G401.6 (cell line): Measurements from ENCODE around the gene PHF12.

Experiments
- FAIRE-seq: peaks from 2 replicates; lab custom pipeline; 2012; peaks lifted over from hg19 to GRCh38; lab: Jason Lieb, UNC

Gene PHF12

GRCh38 chr17:28975031-28975430, 23.7 kb upstream of the PHF12 start:
- FAIRE-seq = no peak

GRCh38 chr17:28974451-28974850, 23.1 kb upstream of the PHF12 start:
- no peak for FAIRE-seq

- FAIRE-seq = no peak
Observed at GRCh38 chr17:28973425-28973824, 22.1 kb upstream of the PHF12 start.

- FAIRE-seq = no peak
Observed at GRCh38 chr17:28972437-28972836, 21.1 kb upstream of the PHF12 start.

- no peak for FAIRE-seq
Observed at GRCh38 chr17:28970879-28971278, 19.6 kb upstream of the PHF12 start.

- no peak for FAIRE-seq
Observed at GRCh38 chr17:28969706-28970393, 18.5 kb upstream of the PHF12 start.

GRCh38 chr17:28968914-28969295, 17.6 kb upstream of the PHF12 start:
- no peak for FAIRE-seq

- FAIRE-seq = no peak
Observed at GRCh38 chr17:28968231-28968913, 17.1 kb upstream of the PHF12 start.

- no peak for FAIRE-seq
Observed at GRCh38 chr17:28967221-28968135, 16.2 kb upstream of the PHF12 start.

GRCh38 chr17:28963841-28964240, 12.5 kb upstream of the PHF12 start:
- FAIRE-seq = no peak

GRCh38 chr17:28963055-28963611, 11.8 kb upstream of the PHF12 start:
- no peak for FAIRE-seq

GRCh38 chr17:28961391-28961790, 10.1 kb upstream of the PHF12 start:
- FAIRE-seq = no peak

GRCh38 chr17:28960256-28961061, 9.1 kb upstream of the PHF12 start:
- no peak for FAIRE-seq

- no peak for FAIRE-seq
Observed at GRCh38 chr17:28959471-28959871, 8.2 kb upstream of the PHF12 start.

GRCh38 chr17:28958820-28959455, 7.6 kb upstream of the PHF12 start:
- FAIRE-seq = no peak

- FAIRE-seq = no peak
Observed at GRCh38 chr17:28957992-28958355, 6.7 kb upstream of the PHF12 start.

- FAIRE-seq = no peak
Observed at GRCh38 chr17:28957277-28957991, 6.1 kb upstream of the PHF12 start.

- no peak for FAIRE-seq
Observed at GRCh38 chr17:28956861-28957260, 5.5 kb upstream of the PHF12 start.

- no peak for FAIRE-seq
Observed at GRCh38 chr17:28956112-28956511, 4.8 kb upstream of the PHF12 start.

GRCh38 chr17:28955408-28955807, 4.1 kb upstream of the PHF12 start:
- FAIRE-seq = no peak

GRCh38 chr17:28954886-28955285, 3.6 kb upstream of the PHF12 start:
- no peak for FAIRE-seq
